Putamen (tissue), 1 donor: Measurements from ENCODE around the gene ATP8A2.

Experiments
- DNase-seq: peaks from one replicate; pipeline ENCODE4 v3.0.0-alpha.2; 2016; ENCODE audit warnings: low spot score

The ATP8A2 gene

GRCh38 chr13:25885418-25885817 lies 513.6 kb downstream of the ATP8A2 start:
- DNase-seq: no peak

GRCh38 chr13:25886438-25887214 lies 514.9 kb downstream of the ATP8A2 start:
- no peak for DNase-seq

- DNase-seq: no peak
Observed at GRCh38 chr13:25887962-25888655, 516.3 kb downstream of the ATP8A2 start.

GRCh38 chr13:25890671-25891212 lies 519.0 kb downstream of the ATP8A2 start:
- no peak for DNase-seq

- no peak for DNase-seq
Observed at GRCh38 chr13:25898991-25899390, 527.2 kb downstream of the ATP8A2 start.

GRCh38 chr13:25899464-25899863 lies 527.7 kb downstream of the ATP8A2 start:
- DNase-seq: no peak

GRCh38 chr13:25899952-25900351 lies 528.2 kb downstream of the ATP8A2 start:
- DNase-seq: no peak

GRCh38 chr13:25901460-25902376 lies 529.9 kb downstream of the ATP8A2 start:
- no peak for DNase-seq

GRCh38 chr13:25902455-25902854 lies 530.7 kb downstream of the ATP8A2 start:
- DNase-seq: no peak

GRCh38 chr13:25902891-25903341 lies 531.1 kb downstream of the ATP8A2 start:
- DNase-seq: no peak

- DNase-seq: no peak
Observed at GRCh38 chr13:25904830-25905229, 533.1 kb downstream of the ATP8A2 start.

- no peak for DNase-seq
Observed at GRCh38 chr13:25905611-25906010, 533.8 kb downstream of the ATP8A2 start.

- no peak for DNase-seq
Observed at GRCh38 chr13:25906191-25906661, 534.5 kb downstream of the ATP8A2 start.

GRCh38 chr13:25908366-25908765 lies 536.6 kb downstream of the ATP8A2 start:
- DNase-seq: no peak

GRCh38 chr13:25910243-25910642 lies 538.5 kb downstream of the ATP8A2 start:
- DNase-seq: no peak

- no peak for DNase-seq
Observed at GRCh38 chr13:25910991-25911419, 539.2 kb downstream of the ATP8A2 start.

- DNase-seq: no peak
Observed at GRCh38 chr13:25912961-25913360, 541.2 kb downstream of the ATP8A2 start.

GRCh38 chr13:25915840-25916518 lies 544.2 kb downstream of the ATP8A2 start:
- DNase-seq: no peak

- no peak for DNase-seq
Observed at GRCh38 chr13:25920277-25920676, 548.5 kb downstream of the ATP8A2 start.

GRCh38 chr13:25920931-25921330 lies 549.2 kb downstream of the ATP8A2 start:
- no peak for DNase-seq

GRCh38 chr13:25922376-25922775 lies 550.6 kb downstream of the ATP8A2 start:
- DNase-seq: no peak
